HEK293 (cell line): Measurements from ENCODE around the gene TMEM255A.
A peak's percentile ranks its signal among the peaks of the same experiment; 100 is the strongest.

Experiments used
- CTCF ChIA-PET: fragments of 350-600 bp; formaldehyde crosslinking; extraction: SDS; loops from one replicate; lab custom pipeline; 2021; ENCODE audit warnings: antibody characterized with exemption; lab: Yijun Ruan, JAX
- POLR2A ChIA-PET: fragments of 300-600 bp; formaldehyde crosslinking; extraction: SDS; loops from one replicate; lab custom pipeline; 2020; ENCODE audit warnings: antibody characterized with exemption, inconsistent platforms; lab: Yijun Ruan, JAX
- H3K27ac ChIP-seq: fragments of 200-500 bp; sonication (Bioruptor generic); 2 replicates; pipeline ENCODE4 v1.5.1; 2014; ENCODE audit warnings: low read depth, low read length, control low read depth, inconsistent platforms; ENCODE audit errors: extremely low read depth
- H3K36me3 ChIP-seq, 2 experiments: fragments of 200-500 bp in 1 of 2; sonication (Bioruptor generic) in 1 of 2; 1 replicate in 1 of 2; 2 replicates in 1 of 2; pipeline ENCODE4 v1.5.1; 2014 to 2017; ENCODE audit warnings: inconsistent platforms in 2 of 2, low read length in 2 of 2; ENCODE audit not compliant: control insufficient read depth in 2 of 2, insufficient read depth in 1 of 2
- H3K4me1 ChIP-seq: fragments of 200-500 bp; sonication (Bioruptor generic); 2 replicates; pipeline ENCODE4 v1.5.1; 2014; ENCODE audit warnings: mild to moderate bottlenecking, low read length, inconsistent platforms; ENCODE audit not compliant: control insufficient read depth, insufficient read depth
- H3K4me3 ChIP-seq: 2 replicates; pipeline ENCODE4 v1.5.1; 2011; ENCODE audit warnings: low read depth, mild to moderate bottlenecking, control low read depth, low read length, moderate library complexity
- H3K9me3 ChIP-seq: fragments of 200-500 bp; sonication (Bioruptor generic); 2 replicates; pipeline ENCODE4 v1.5.1; 2014; ENCODE audit warnings: low read depth, low read length, inconsistent platforms; ENCODE audit not compliant: control insufficient read depth, insufficient read depth
- EGR2 ChIP-seq: fragments of 450-650 bp; formaldehyde crosslinking; IDR thresholded peaks from 2 replicates; pipeline ENCODE4 v1.5.1; 2016; ENCODE audit warnings: low read depth, missing biosample characterization, missing genetic modification characterization
- OSR2 ChIP-seq: fragments of 450-650 bp; formaldehyde crosslinking; IDR thresholded peaks from 2 replicates; pipeline ENCODE4 v1.5.1; 2016; ENCODE audit warnings: missing biosample characterization, missing genetic modification characterization
- PATZ1 ChIP-seq: fragments of 450-650 bp; formaldehyde crosslinking; IDR thresholded peaks from 2 replicates; pipeline ENCODE4 v1.5.1; 2016; ENCODE audit warnings: missing biosample characterization, missing genetic modification characterization
- WT1 ChIP-seq: fragments of 450-650 bp; formaldehyde crosslinking; IDR thresholded peaks from 2 replicates; pipeline ENCODE4 v1.5.1; 2016; ENCODE audit warnings: missing biosample characterization, missing genetic modification characterization
- ZFHX2 ChIP-seq: fragments of 450-650 bp; formaldehyde crosslinking; conservative IDR thresholded peaks from 2 replicates; pipeline ENCODE4 v1.5.1; 2016; ENCODE audit warnings: missing biosample characterization, missing genetic modification characterization
- ZFP41 ChIP-seq: fragments of 450-650 bp; formaldehyde crosslinking; IDR thresholded peaks from 2 replicates; pipeline ENCODE4 v1.5.1; 2016; ENCODE audit warnings: missing biosample characterization, missing genetic modification characterization, borderline replicate concordance
- ZNF133 ChIP-seq: fragments of 450-650 bp; formaldehyde crosslinking; IDR thresholded peaks from 2 replicates; pipeline ENCODE4 v1.5.1; 2016; ENCODE audit warnings: missing biosample characterization, missing genetic modification characterization
- ZNF169 ChIP-seq: fragments of 450-650 bp; formaldehyde crosslinking; IDR thresholded peaks from 2 replicates; pipeline ENCODE4 v1.5.1; 2016; ENCODE audit warnings: missing biosample characterization, missing genetic modification characterization
- ZNF175 ChIP-seq: fragments of 450-650 bp; formaldehyde crosslinking; IDR thresholded peaks from 2 replicates; pipeline ENCODE4 v1.5.1; 2016; ENCODE audit warnings: missing biosample characterization, missing genetic modification characterization
- ZNF350 ChIP-seq: fragments of 450-650 bp; formaldehyde crosslinking; IDR thresholded peaks from 2 replicates; pipeline ENCODE4 v1.5.0; 2017; ENCODE audit warnings: missing biosample characterization, mild to moderate bottlenecking, missing genetic modification characterization
- ZNF423 ChIP-seq: fragments of 450-650 bp; formaldehyde crosslinking; IDR thresholded peaks from 2 replicates; pipeline ENCODE4 v1.5.1; 2016; ENCODE audit warnings: missing biosample characterization, missing genetic modification characterization
- ZNF514 ChIP-seq: fragments of 450-650 bp; formaldehyde crosslinking; IDR thresholded peaks from 2 replicates; pipeline ENCODE4 v1.5.1; 2016; ENCODE audit warnings: missing biosample characterization, missing genetic modification characterization
- ZNF548 ChIP-seq: fragments of 450-650 bp; formaldehyde crosslinking; IDR thresholded peaks from 2 replicates; pipeline ENCODE4 v1.5.1; 2016; ENCODE audit warnings: missing biosample characterization, missing genetic modification characterization
- ZNF580 ChIP-seq: fragments of 450-650 bp; formaldehyde crosslinking; IDR thresholded peaks from 2 replicates; pipeline ENCODE4 v1.5.1; 2016; ENCODE audit warnings: missing biosample characterization, missing genetic modification characterization
- ZNF658 ChIP-seq: fragments of 450-650 bp; formaldehyde crosslinking; IDR thresholded peaks from 2 replicates; pipeline ENCODE4; 2016; ENCODE audit warnings: missing biosample characterization, missing genetic modification characterization
- ZNF701 ChIP-seq: fragments of 450-650 bp; formaldehyde crosslinking; IDR thresholded peaks from 2 replicates; pipeline ENCODE4 v1.5.1; 2016; ENCODE audit warnings: missing biosample characterization, missing genetic modification characterization
- ZNF768 ChIP-seq: fragments of 450-650 bp; formaldehyde crosslinking; IDR thresholded peaks from 2 replicates; pipeline ENCODE4 v1.5.1; 2018; ENCODE audit warnings: missing biosample characterization, mild to moderate bottlenecking, missing genetic modification characterization
- ZSCAN23 ChIP-seq: fragments of 450-650 bp; formaldehyde crosslinking; IDR thresholded peaks from 2 replicates; pipeline ENCODE4 v1.5.1; 2016; ENCODE audit warnings: missing biosample characterization, missing genetic modification characterization
- ZSCAN5A ChIP-seq: fragments of 450-650 bp; formaldehyde crosslinking; IDR thresholded peaks from 2 replicates; pipeline ENCODE4 v1.5.1; 2016; ENCODE audit warnings: missing biosample characterization, missing genetic modification characterization

TMEM255A gene

GRCh38 chrX:120235284-120235683, 76.0 kb downstream of the TMEM255A start:
- H3K9me3 ChIP-seq = no peaks in the 10 kb centered on the region
- peaks cover 7 to 12% of the 10 kb centered on the region in 2 experiments; a peak in 2 of 3 replicates for H3K36me3 ChIP-seq
- H3K27ac ChIP-seq = no peak overlapping the region
- ChIA-PET CTCF (interaction anchor here (1.2 kb wide), 1 partner anchor 25 kb away, joined by 3 read pairs; no protein-coding TSS in a partner anchor), POLR2A (no interaction called here)
- no peaks in the 10 kb centered on the region for H3K4me1 ChIP-seq
- no peak for TF ChIP-seq ZSCAN23
- no peak overlapping the region for H3K4me3 ChIP-seq

- TF ChIP-seq ZNF423 (no peak), ZFHX2 (tag by site-specific recombination) (peak; percentile 45; the same call in 1 of the 2 replicates), ZNF133 (no peak), OSR2 (tag by site-specific recombination) (no peak), EGR2 (tag by site-specific recombination) (peak; percentile 76)
- peaks cover 0 to 5% of the 10 kb centered on the region in 2 experiments; a peak in 2 of 3 replicates for H3K36me3 ChIP-seq
- no peaks in the 10 kb centered on the region for H3K4me1 ChIP-seq
- no peaks in the 10 kb centered on the region for H3K9me3 ChIP-seq
- H3K4me3 ChIP-seq = no peak overlapping the region
- no peak overlapping the region for H3K27ac ChIP-seq
- CTCF ChIA-PET = interaction anchor here (5.0 kb wide), 1 partner anchor 15 kb away, joined by 41 read pairs; no protein-coding TSS in a partner anchor
- POLR2A ChIA-PET = interaction anchor here (0.6 kb wide), 1 partner anchor 66 kb away, joined by 5 read pairs; no protein-coding TSS in a partner anchor
These were observed 82.9 kb downstream of the TMEM255A start for GRCh38 chrX:120228187-120228908.

- TF ChIP-seq ZNF658 (tag by site-specific recombination) (no peak), ZNF514 (tag by site-specific recombination) (no peak), ZNF768 (no peak), ZFHX2 (tag by site-specific recombination) (no peak), ZNF701 (tag by site-specific recombination) (no peak), ZNF350 (tag by site-specific recombination) (no peak), ZNF133 (no peak)
- Histone ChIP-seq H3K9me3 (no peaks in the 10 kb centered on the region), H3K27ac (no peak overlapping the region), H3K4me3 (no peak overlapping the region), H3K36me3 (peaks cover 0 to 5% of the 10 kb centered on the region in 2 experiments; a peak in 2 of 3 replicates), H3K4me1 (no peaks in the 10 kb centered on the region)
- POLR2A ChIA-PET = no interaction called here
- CTCF ChIA-PET = interaction anchor here (1.3 kb wide), 1 partner anchor 11 kb away, joined by 9 read pairs; no protein-coding TSS in a partner anchor
These were observed 86.9 kb downstream of the TMEM255A start for GRCh38 chrX:120224388-120224787.

GRCh38 chrX:120223374-120223773, 87.9 kb downstream of the TMEM255A start:
- TF ChIP-seq ZNF580 (tag by site-specific recombination) (no peak), ZSCAN5A (tag by site-specific recombination) (no peak), ZNF169 (tag by site-specific recombination) (no peak), ZNF175 (tag by site-specific recombination) (no peak), ZNF548 (tag by site-specific recombination) (no peak), WT1 (tag by site-specific recombination) (no peak), PATZ1 (tag by site-specific recombination) (no peak), ZFP41 (tag by site-specific recombination) (no peak)
- Histone ChIP-seq H3K27ac (no peak overlapping the region), H3K4me3 (no peak overlapping the region), H3K36me3 (peaks cover 0 to 5% of the 10 kb centered on the region in 2 experiments), H3K9me3 (no peaks in the 10 kb centered on the region; the same call in 1 of the 2 replicates), H3K4me1 (no peaks in the 10 kb centered on the region)
- ChIA-PET POLR2A (no interaction called here), CTCF (interaction anchor here (1.4 kb wide), 1 partner anchor 10 kb away, joined by 11 read pairs; no protein-coding TSS in a partner anchor)
